ENCODE data around the gene NEK11. TPM values are rescaled to one million over a fixed set of nuclear protein-coding genes. Genes with fewer than 3 reads are reported as not detected.

Gene NEK11
- total and polyA plus RNA-seq, 2 donors (not counting 3 experiments of a cell fraction or from before 2014, with no cell fraction given), result 1.7 to 4.3 TPM

- intact Hi-C loops (cut with micrococcal nuclease) (loop anchor here (5.0 kb wide), 1 partner anchor 793 kb away; no protein-coding TSS in a partner anchor), dilution Hi-C loops (cut with MboI; ENCODE audit: extremely low pct_ligation_motif_present, low sequenced_read_pairs) (no loop called here)
- CTCF ChIA-PET, result no interaction called here
- Histone ChIP-seq H3K4me1 (ENCODE audit: control insufficient read depth, extremely low read depth, insufficient read depth, low read length) (no peaks in the 10 kb centered on the region), H3K79me2 (ENCODE audit: control insufficient read depth, insufficient read depth, low read length) (no peaks in the 10 kb centered on the region), H3K4me2 (ENCODE audit: insufficient read depth, low read length) (no peak overlapping the region), H4K20me1 (replicated peaks; ENCODE audit: control insufficient read depth, extremely low read depth, insufficient read depth, low read length) (no peaks in the 10 kb centered on the region), H3K9me1 (replicated peaks; ENCODE audit: control insufficient read depth, extremely low read depth, insufficient read depth, low read length) (no peaks in the 10 kb centered on the region), H3K4me3 (replicated peaks in 1 of 3; ENCODE audit: insufficient read depth in 1 of 3, low read depth in 1 of 3, low read length in 3 of 3) (no peak overlapping the region), H3K27ac (ENCODE audit: insufficient read depth, low read depth, low read length) (no peak overlapping the region), H3K36me3 (ENCODE audit: control insufficient read depth in 2 of 2, extremely low read depth in 1 of 2, insufficient read depth in 2 of 2, low read length in 2 of 2) (no peaks in the 10 kb centered on the region), H3K27me3 (ENCODE audit: control insufficient read depth in 2 of 2, insufficient read depth in 2 of 2, low read length in 2 of 2) (no peaks in the 10 kb centered on the region), H2AFZ (ENCODE audit: low read depth, low read length) (no peak overlapping the region), H3K9me3 (replicated peaks; ENCODE audit: control insufficient read depth, insufficient read depth, low read length) (no peaks in the 10 kb centered on the region), H3K9ac (replicated peaks; ENCODE audit: extremely low read depth, insufficient read depth, low read length) (no peak overlapping the region)
- POLR2A ChIA-PET, result no interaction called here
- no peak for DNase-seq (ENCODE audit: low read depth, low spot score)
- no peak for FAIRE-seq
- BruUV-seq (replicated peaks), result no TSS peak
- TF ChIP-seq GATA2 (IDR thresholded peaks at IDR 0.05; ENCODE audit: insufficient read depth, insufficient read length, low read depth, low read length), result no peak
- TF ChIP-seq MYC (IDR thresholded peaks at IDR 0.05; ENCODE audit: low read depth, low read length), result no peak
- TF ChIP-seq CTCF (IDR thresholded peaks at IDR 0.05; ENCODE audit: extremely low read depth in 1 of 2, insufficient read depth in 1 of 2, low read depth in 1 of 2, low read length in 2 of 2), result no peak
- no peak for TF ChIP-seq EZH2 (IDR thresholded peaks at IDR 0.05; ENCODE audit: borderline replicate concordance, low read depth, low read length, severe bottlenecking)
- TF ChIP-seq POLR2AphosphoS5 (IDR thresholded peaks at IDR 0.05; ENCODE audit: insufficient read depth, low read depth, low read length), result no peak
- TF ChIP-seq MAX (IDR thresholded peaks at IDR 0.05; ENCODE audit: insufficient read depth, insufficient read length), result no peak
- TF ChIP-seq POLR2A (IDR thresholded peaks at IDR 0.05; ENCODE audit: low read depth, low read length), result no peak
- no peak for TF ChIP-seq JUN (IDR thresholded peaks at IDR 0.05; ENCODE audit: borderline replicate concordance, insufficient read depth, insufficient read length, low read depth)
- no peak for TF ChIP-seq FOS (IDR thresholded peaks at IDR 0.05; ENCODE audit: borderline replicate concordance, insufficient read depth, low read length)
Observed at GRCh38 chr3:131233900-131234668, 207.4 kb downstream of the NEK11 start.
